Fibroblast of upper back skin (primary cell): ENCODE measurements around the gene CDK5RAP2.

ENCODE experiments used
- DNase-seq: peaks from one replicate; pipeline ENCODE4 v3.0.0-alpha.2; 2013

CDK5RAP2 gene

DNA sequence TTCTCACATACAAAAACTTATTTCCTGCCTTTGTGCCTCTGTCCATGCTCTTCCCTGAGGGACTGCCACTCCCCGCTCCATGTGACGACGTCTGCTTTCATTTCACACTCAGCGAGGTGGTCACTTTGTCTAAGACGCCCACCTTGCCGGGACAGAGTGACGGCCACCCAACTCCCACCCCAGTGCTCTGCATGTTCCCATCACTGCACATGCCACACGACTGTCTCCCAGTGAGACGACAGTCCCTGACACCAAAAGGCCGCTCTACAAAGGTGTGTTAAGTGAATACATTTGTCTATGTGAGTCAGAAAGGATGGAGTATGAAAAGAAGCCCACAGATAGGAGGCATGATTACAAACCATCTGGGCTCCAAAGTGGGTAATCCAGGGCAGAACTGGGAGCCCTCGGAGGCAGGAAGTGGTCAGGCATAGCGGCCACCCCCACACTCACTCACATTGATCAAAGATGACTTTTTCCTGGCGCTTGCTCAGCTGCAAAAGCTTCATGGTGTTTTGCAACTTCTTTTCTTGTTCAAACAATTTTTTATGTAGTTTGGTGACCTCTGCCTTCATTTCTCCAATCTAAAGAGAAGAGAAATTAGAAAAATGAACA lies 185.8 kb downstream of the CDK5RAP2 start:
- peak; percentile 95 for DNase-seq

DNA sequence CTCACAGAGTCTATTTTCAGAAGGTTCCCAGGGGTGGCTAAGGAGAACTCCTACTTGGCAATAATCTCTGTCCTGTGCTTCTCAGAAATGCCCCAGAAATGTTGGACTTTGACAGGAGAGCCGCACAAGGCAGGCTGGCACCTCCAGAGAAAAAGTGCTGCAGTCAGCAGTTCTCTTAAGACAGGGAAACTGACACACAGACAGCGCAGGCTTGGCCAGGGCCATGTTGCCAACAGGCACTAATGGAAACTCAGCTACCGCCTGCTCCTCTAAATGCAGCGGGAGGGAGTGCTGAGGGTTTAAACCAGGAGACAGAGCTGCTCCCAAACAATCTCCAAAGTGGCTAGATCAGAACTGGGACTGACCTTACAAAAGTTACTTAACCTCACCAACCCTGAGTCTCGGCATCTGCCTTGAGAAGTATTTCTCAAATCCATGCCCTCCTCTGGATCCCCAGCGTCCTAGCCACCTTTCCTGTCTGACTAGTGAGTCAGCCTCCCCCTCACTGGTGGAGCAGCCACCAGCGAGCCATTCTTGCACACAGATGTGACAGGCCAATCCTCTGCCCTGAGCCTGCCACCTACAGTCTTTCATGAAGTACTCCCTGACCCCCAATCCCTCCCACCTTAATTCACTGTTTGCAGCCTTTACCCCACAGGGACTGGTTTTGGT lies 186.4 kb downstream of the CDK5RAP2 start:
- peak; percentile 41 for DNase-seq

DNA sequence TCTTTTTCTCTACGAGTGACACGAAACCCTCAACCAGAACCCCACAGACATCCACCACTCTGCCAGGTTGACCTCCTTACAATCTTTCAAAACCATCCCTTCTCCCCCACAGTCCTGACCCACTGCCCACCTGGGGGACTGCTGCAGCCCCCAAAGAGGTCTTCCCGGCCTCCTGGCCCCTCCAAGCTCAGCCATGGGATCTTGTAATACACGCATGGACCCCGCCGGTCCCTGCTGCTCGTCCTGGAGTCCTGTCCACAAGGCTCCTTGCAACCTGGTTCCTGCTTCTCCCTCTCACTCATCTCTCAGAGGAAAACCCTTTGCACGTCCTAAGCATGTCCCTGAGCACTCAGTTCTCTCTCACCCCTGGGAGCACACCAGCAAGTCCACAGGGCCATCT lies 187.3 kb downstream of the CDK5RAP2 start:
- no peak for DNase-seq

DNA sequence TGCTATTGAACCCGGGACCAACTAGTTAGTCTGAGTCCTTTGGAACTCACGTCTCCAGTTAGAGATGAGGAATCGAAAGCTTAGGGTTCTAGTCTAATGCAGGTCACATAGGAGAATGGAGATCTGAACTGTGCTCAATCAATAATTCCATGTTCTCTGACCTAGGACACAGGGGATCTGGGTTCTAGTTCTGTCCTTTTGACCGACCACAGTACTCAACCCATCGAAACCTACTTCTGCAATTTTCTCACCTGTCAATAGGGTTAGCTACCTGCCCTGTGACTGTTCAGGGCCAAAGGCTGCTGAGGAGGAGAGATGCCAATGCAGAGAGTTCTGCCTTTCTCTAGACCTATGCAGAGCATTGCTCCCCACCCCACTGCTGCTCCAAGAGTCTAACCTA lies 187.7 kb downstream of the CDK5RAP2 start:
- no peak for DNase-seq

DNA sequence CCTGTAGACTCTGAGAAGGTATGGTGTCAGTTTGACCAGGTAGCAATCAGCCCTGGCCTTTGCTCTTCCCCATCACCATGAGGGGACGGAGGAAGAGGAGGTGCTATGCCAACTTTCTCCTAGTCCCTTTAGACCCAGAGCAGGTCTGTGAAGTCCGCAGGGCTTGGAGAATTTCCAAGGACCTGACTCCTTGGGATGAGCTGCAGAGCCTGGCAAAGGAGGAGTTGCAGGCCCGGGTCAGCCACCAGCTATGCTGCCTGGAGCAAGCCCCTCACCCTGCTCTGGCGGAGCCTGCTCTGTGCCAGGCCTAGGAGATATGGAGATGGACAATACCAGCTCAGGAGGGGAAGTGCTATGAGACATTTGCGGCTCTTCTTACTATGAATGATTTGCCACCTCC lies 188.3 kb downstream of the CDK5RAP2 start:
- no peak for DNase-seq

DNA sequence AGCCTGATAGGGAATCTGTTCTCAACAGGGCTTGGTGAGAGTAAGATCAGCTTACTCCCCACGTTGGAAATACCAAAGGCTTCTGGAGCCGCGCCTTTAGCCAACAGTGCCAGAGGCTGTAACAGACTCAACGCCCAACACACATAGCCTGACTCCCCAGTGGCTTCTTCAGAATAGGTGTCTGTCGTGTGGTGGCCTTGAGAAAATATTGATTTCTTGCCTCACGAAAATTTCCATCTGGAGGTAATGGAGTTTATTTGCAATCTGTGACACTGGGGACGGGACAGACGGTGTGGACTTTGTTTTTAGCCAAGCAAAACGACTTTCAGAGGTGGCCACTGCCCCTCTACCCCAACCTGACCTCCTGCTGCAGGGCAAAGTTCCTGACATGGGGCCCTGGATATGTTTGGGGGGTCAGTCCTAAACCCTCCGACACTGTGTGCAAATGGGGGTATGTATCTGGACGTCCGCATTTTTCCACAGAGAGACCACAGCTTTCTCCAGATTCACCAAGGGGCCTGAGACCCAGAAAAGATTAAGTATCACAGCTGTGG lies 189.3 kb downstream of the CDK5RAP2 start:
- DNase-seq: no peak

DNA sequence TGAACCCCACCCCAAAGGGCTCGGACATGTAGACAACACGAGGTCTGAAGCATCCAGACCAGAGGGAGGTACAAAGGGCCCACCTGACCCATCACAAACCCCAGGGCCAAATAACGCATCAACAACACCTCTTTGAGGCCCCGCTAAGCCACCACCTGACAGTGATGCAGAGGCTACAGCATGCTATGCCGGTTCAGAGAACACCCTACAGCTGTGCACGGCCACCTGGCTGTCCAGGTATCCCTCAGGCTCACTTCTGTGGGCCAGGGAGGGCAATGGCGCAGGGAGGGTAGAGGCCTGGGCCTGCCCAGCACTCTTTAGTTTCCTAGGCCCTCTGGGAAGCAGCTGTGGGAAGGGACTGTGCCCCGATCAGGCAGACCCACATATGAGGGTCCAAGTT lies 190.1 kb downstream of the CDK5RAP2 start:
- no peak for DNase-seq

DNA sequence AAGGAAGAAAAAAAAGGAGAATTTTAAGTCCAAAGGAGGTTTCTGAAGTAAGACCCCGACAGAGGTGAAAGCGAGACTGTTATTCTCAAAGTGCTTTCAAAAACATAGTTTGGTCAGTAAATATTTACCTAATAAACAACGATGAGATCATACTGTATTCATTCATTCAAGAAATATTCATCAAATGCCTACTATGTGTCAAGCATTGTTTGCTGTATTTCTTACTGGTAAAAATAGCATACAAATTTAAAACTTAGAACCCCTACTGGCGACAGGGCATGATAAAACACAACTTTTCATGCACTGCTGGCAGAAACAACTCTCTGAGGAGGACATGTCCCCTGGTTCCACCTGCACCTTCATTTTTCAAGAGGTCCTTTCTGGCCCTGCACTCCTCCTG lies 190.7 kb downstream of the CDK5RAP2 start:
- no peak for DNase-seq

DNA sequence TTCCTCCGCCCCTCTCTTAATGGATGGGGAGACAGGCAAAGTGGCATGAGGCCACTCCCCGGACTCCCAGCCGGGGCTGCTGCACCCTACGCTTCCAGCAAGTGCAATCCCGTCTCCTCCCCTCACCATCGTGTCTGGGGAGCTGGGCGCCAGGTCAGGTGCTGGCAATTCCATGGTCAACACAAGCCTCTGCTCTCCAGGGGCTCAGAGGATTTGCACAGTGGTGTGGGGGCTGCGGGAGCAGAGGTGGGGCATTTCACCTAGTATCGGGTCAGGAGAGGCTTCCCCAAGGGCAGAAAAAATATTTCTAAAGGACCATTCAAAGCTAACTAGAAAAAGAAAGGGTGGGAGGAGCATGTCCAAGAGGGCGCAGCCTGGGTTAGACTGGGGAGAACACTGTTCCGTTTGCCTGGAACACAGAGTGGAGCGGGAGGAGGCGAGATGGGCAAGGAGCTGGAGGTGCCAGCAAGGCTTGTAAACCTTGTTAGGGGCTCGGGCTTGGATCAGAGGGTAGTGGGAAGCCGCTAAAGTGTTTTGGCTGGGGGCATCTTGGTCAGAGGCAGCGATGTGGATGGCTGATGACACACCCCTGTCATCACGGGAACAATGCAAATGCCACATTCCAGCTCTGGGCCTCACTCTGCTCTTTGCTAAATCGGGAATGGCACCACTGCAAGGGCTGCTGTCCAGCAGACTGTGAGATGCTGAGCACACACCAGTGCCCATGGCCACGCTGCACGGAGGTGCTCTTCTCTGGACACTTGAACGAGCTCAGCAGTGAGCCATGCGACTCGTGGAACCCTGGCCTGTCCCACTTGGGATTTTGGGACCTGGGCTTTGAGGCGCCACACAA lies 191.7 kb downstream of the CDK5RAP2 start:
- DNase-seq: no peak

DNA sequence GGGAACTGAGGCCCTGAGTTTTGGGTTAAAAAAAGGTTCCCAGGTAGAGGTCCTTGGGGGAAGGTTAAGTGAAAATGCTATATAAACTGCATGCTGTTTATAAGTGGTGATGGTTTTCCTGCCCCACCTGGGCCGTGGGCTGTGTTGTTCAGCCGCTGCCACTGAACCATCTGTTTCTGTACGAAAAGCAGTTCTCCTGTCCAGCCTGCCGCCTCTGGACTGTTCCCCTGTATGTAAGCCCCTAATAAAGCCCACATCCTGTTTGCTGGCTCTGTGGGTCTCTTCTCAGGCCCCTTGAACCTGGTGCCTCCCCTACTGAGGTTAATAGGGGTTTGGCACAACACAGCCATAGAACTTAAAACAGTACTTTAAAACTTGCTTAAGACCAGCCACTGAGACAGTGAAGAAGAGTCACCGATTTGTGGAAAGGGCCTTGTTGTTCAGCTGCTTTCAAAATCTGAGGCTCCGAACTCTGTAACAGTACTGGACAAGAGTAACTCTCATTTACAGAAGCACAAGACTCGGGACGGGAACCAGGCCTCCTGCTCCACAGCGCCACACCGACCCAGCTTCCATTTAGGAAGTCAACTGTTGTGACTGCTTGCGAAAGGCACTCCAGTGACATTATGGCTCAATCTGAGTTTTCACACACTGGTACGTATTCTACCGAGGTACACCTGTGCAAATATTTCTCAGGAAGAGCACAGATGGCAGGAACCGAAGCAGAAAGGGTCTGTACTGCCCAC lies 192.5 kb downstream of the CDK5RAP2 start:
- DNase-seq: no peak

DNA sequence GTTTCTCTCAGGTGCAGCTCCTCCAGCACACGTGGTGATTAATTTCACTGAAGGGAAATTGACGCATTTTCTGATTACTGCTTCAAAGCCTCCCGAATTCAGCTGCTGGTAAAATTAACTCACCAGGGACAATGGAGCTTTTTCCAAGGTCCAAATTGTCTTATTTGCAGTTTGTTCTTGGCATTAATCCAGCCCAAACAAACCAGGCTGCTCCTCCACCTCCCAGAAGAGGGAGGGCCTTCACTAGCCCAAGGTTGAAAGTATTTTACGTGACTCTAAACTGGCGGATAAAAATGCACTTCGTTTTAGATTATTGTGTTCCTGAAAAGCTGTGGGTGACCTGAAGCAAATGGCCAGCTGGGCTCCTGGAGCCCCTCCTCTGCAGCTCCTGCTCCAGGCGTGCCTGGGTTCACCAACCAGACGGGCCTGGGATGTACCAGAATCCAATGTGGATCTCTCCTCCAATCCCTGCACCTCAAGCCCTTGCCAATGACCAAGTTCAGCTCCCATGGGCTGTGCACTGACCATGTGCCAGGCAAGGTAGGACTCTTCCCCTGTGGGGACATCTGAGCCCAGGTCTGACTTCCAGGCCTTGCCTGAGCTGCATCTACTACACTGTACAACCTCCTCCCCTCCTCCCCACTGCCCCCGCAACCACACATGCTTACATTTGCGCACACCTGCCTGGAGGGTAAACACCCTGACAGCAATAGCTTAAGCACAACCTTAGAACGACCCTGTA lies 193.4 kb downstream of the CDK5RAP2 start:
- no peak for DNase-seq

DNA sequence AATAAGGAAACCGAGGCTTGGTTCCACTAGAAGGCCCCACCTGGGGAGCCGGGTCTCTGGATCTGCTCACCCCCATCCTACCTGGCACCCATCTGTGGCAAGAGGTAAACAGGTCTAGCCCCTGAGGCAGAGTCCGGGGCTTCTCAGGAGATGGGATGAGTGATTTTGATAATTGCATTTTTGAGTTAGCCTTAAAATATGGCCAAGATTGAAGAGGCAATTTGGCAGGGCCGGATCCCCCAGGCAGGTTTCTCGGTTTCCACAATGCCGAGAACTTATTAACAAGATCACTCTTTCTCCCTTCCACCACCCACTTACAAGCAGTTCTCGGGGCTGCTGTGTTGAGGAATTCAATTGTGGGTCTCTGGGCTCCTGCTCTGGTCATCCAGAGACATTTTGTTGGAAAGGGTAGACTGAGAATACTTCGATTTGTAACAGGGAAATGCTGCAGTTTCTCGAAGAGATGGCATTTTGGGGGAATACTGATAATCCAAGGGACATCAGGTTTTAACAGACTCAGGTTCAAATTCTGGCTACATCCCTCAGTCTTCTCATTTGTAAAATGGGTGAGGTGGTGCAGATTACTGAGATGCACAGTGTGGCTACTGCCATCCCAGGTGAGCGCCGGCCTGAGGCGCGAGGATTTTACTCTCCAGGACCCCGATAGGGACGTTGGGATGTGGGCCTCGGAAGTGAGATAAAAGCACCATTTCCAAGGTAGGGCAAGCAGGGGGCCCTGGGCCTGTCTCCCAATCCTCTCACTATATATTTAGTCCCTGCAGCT lies 194.2 kb downstream of the CDK5RAP2 start:
- no peak for DNase-seq

DNA sequence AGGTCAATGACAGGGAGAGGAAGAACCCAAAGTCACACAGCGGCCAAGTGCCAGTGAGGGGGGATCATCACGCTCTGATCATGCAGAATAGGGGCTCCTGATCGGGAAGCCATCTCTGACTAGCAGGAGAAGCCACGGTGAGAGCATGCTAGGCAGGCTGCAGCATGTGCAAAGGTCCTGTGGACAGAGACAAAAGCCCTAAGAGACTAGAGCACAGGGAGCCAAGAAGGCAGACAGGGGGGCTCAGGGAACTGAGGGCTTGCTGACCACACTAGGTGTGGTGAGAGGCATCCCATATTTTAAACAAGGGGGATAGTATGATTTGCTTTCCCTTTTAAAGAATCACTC lies 195.1 kb downstream of the CDK5RAP2 start:
- no peak for DNase-seq

DNA sequence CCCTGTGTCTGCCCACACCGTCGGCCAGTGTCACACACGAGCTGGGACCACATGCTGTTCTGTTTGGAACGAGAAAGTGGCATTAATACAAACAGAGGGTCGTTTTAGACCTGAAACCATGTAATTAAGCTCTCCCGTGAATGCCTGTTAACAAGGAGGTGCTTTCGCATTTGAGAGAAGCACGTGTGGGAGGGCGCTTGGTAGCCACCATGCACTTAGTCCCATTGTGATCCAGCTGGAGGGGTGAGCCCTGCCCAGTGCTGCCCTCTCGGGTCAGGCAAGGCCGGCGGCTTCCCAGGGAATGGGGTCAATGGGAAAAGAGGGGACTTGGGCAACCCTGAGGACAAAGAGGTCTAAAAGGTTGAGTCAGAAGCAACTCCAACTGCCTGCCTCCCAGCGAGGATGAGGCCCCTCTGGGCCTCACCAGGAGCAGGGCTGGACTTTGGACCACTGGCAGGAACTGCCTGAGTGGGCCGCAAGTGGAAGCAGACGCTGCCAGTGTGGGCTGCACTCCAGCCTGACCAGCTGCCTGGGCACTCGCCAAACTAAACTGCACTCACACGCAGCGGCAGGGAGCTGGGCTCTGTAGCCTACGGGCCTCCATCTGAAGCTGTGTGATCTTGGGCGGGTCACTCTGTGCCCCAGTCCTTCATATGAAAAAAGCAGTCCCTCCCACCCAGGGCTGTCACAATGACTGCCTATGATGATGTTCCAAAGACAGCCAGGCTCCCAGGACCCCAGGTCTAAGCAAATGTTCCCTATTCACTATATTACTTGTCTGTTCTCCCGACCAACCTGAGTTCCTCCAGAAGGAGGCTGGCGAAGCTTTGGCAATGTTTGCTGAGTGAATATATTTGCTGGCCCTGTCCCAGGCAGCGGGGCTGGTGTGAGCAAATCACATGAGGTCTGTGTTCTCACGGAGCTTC lies 195.7 kb downstream of the CDK5RAP2 start:
- DNase-seq: no peak

DNA sequence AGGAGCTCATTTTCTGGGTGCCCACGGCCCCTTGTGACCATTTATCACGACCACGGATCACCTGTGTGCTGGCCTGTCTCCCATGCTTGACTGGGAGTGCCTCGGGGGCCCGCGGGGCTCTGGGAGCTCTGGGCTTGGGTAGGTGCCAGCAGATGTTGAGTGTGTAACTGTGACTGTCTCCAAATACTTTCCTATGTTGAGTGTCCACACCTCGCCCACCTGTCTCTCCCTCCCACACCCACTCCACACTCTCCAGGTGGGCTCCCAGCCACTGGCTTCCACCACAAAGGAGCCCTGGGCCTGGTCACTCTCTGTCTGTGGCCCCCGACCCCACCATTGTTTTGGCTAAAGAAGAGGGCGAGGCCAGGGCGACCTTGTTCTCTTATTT lies 196.4 kb downstream of the CDK5RAP2 start:
- no peak for DNase-seq

DNA sequence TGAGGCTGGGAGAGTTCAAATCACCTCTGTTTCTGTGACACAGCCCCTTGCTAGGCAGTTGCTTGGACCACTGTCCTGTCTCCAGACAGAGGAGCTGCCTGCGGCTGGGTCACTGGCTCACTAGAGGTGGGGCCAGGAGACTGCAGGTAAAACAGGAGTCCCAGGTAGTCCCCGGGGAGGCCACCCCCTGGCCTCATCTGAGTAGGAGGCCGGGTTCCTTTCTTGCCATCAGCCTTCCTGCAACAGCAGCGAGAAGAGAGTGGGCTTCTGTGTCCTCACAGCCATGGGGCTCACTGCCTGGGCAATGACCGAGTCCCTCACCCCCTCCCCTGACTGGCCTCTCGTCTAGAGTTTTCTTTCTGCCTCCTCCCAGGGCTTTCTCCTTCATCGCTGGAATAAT lies 197.5 kb downstream of the CDK5RAP2 start:
- DNase-seq: no peak

DNA sequence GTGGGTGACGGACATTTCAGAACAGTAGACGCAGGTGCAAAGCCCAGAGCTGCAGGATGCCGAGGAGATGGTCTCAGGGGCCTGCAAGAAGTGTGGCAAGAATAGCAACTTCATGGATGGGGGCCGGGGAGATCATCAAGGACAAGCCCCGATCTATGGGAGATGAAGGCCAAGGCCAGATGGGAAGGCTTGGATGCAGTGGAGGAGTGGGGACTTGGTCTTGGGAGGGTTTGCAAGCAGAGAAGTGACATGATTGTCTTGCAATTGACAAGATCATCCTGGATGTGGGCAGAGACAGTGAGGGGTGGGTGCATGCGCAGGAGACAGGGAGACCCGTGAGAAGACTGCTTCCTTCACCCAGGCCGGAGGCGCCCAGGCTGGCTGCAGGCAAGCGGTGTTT lies 198.1 kb downstream of the CDK5RAP2 start:
- no peak for DNase-seq

DNA sequence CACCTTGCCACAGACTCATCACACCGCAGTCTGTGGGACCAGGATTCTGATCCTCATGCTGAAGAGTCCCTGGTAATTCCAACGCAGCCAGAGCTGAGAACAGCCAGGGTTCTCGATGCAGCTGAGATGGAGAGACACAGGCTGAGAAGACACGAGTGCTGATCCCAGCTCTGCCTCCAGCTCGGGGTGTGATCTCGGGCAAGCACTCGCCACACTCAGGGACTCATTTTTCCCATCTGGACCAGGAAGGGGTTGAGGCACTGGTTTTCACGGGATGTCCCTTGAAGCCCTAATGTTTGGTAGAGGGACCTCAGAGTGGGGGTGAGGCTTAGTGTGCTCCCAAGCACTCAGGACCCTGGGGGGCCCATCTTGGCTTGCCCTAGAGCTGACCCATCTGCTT lies 200.4 kb downstream of the CDK5RAP2 start:
- no peak for DNase-seq

DNA sequence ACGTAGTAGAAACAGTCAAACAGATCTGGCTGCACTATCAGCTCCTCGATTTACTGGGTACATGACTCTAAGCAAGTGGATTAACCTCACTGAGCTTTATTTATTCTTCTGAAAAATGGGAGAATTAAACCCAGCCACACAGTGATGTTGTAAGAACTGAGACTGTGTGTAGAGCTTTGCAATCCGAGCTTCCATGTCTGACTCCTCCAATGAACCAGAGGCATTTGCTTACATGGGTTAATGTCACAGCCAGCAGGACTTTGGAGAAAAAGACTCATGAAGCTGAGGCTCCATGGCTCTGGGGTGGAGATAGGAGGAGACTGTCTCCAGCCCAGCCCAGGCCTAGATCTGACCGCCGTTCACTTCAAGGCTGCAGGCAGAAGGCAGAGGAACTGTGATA lies 201.3 kb downstream of the CDK5RAP2 start:
- no peak for DNase-seq
